ENCODE results near the gene LMF1.

The LMF1 gene

DNA sequence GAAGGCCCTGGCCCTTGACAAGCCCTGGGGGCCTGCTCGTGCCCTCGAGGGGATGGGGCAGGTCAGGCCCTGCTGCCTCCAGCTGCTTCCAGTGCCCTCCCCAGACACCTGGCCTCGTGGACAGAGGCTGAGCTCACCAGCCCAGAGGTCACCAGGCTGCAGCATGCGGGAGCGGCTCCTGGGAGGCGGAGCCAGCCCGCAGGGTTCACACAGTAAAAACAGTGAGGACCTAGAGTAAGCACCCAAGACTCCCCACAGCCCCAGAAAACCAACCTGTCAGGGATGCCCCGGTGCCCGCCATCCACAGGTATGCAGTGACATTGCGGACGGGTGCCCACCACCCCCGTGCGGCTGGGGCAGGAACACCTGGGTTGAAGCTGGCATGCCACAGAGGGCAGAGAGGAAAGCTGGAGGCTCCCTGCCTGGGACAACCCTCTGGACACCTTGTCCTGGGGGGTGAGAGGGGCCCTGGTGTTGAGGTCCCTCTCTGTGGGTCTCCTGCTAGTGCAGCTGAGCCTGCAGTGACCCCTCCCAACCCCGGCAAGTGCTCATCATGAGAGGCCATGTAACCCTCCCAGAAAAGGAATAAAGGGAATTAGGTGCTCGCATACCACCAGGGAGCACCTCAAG lies 62.1 kb downstream of the LMF1 start:
- DNase-seq, result no peak

DNA sequence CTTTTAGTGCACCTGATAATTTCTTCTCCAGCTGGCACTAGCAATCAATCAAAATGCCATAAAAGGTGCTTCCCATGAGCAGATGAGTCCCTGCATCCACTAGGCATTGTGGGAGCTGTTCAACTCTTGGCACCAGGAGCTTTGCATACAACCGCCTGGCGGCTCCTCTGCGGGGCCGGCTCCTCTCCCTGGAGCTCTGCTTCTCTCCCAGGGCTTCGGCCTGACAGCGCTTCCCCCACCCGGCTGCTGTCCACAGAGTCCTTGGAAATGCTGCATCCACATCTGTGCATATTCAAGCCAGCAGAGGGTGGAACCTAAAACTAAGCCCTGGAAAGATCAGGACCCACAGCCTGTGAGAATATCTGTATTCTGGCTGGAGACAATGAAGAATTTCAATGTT lies 62.9 kb downstream of the LMF1 start:
- no peak for DNase-seq

DNA sequence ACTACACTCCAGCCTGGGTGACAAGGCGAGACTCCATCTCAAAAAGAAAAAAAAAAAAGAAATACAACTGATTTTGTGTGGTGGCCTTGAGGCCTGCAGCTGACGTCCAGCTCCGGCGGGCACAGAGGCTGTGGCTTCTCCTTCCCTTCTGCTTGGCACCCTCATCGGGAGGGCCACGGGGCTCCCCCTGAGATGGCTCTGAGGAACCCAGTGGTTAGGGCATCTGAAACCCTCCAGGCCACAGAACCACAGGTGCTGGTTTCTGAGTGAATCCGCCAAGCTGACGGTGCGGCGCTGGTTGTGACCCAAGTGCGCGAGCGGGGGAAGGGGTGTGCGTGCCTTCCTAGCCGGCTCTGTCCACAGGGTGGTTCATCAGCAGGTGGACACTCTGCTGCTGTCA lies 63.4 kb downstream of the LMF1 start:
- no peak for DNase-seq

DNA sequence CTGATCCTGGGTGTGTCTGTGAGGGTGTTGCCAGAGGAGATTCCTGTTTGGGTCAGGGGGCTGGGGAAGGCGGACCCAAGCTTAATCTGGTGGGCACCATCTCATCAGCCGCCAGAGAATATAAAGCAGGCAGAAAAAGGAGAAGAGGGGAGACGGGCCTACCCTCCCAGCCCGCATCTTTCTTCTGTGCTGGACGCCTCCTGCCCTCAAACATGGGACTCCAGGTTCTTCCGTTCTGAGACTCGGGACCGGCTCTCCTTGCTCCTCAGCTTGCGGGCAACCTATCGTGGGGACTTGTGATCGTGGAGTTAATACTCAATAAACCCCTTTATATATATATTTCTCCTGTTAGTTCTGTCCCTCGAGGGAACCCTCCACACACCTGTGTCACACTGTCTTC lies 64.5 kb downstream of the LMF1 start:
- no peak for DNase-seq

DNA sequence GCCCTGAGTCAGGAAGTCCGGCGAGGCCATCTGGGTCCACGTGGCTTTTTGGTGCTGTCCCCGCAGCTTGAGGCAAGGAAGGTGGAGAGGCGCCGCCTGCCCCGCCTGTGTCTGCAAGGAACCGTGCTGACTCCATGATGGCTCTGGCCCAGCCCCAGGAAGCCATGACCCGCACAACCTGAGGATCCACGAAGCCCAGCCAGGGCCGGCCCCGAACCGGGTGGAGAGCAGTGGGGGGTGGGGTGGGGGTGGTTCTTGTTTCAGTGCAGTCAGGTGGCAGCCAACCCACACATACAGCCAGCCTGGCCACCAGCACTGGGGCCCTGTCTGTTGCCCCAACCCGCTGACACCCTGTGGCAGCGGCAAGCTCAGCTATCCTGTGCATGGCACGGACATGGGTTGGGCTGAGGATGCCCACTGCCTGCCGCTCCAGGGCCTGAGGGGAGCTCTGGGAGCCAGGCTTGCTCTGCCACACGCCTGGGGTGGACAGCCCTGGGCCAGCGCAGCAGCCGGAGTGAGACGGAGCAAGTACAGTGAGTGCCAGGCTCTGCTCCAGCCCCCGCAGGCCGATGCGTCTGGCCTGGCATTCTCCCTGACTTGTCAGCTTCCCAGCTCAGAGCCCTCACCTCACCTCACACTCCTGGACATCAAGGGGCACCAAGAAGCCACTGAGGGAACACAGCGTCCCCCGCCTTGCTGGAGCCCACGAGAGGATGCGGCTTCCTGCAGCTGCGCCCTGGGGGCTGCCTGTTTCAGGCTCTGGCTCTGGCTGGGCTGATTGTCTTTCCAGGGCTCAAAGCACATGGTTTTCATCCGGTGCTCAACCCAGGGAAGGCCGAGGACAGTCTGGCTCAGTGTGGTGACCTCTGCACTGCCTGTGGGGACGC lies 68.8 kb downstream of the LMF1 start:
- no peak for DNase-seq

DNA sequence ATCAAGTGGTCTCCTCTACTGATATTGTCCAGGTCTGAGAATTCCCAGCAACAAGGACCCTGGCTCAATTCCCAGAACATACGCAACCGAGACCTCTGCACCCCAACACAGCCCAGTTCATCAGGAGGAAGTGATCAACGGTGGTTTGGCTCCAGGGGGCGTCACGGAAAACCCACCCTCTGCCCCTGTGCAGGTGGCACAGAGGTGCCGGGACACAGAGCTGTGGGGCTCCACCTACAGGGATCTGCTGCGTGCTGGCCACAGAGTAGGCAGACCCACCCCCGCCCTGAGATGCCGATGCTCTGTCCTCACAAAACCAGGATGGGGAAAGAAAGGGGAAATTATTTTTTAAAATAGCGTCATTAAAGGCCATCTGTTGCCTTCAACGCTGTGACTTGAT lies 69.6 kb downstream of the LMF1 start:
- DNase-seq, result no peak

DNA sequence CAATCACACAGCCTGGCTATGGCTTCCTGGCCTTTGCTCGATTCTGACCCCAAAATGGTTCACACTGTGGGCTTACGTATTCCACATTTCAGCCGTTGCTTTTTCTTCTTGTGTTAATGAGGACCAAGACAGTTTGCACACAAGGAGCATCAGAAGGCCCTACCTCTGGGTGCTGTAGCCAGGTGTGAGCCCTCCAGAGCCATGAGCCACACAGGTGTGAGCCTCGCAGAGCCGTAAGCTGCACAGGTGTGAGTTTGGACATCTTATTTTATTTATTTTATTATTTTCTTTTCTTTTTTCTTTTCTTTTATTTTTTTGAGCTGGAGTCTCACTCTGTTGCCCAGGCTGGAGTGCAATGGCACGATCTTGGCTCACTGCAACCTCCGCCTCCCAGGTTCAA lies 70.6 kb downstream of the LMF1 start:
- DNase-seq, result no peak

DNA sequence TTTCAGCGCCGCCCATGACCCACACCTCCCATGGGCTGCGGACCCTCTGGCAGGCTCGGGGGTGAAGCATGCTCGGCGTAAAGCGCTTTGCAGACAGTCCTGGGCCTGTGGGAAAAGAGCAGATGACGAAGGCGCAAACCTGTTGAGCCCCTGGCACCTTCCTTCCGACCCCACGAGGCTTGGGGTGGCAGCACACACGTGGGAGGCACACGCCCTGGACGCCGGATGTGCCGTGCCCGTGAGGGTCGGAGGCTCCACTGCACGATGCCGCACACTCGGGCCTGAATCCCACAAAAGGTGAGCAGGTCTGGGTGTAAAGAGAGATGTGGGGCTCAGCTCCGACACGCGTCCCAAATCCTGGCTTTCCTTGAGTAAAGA lies 71.1 kb downstream of the LMF1 start:
- DNase-seq, result no peak

DNA sequence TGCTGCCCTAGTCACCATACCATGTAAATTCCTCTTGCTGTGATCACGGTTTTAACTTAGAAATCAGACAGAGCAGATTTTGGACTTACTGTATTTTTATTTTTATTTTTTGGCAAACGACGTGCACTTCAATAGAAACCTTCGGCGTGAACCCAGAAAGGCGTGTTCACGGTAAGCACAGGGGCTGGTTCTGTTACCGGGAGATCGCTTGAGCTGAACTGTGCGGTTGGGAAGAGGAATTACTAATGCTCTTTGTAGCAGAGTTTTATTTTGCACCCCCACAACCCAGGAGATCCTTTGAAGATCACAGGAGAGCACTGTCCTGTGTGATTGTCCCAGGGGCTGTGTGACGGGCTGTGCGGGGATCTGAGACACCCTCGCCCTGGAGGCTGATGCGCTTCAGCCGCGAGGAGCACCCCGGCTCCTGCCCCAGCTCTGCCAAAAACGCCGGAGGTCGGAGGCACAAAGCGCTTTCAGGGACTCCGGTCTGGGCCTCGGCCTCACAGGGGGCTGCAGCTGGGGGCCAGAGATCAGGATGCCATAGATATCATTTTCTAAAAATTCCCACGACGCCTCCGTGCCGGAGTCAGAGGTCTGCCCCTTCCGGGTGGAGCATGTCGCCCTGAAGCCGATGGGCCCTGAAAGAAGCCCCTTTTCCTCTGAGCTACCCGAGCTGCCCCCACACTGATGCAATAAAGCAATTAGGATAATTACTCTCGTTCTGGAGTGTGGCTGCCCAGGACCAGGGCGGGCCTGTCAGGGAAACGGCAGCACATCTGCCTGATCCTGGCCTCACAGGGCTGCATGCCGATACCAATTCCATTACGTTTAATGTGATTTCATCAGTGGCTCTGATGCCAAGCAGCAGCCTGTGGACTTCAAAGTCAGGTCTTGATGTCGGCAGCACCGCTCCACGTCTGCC lies 71.8 kb downstream of the LMF1 start:
- no peak for DNase-seq

DNA sequence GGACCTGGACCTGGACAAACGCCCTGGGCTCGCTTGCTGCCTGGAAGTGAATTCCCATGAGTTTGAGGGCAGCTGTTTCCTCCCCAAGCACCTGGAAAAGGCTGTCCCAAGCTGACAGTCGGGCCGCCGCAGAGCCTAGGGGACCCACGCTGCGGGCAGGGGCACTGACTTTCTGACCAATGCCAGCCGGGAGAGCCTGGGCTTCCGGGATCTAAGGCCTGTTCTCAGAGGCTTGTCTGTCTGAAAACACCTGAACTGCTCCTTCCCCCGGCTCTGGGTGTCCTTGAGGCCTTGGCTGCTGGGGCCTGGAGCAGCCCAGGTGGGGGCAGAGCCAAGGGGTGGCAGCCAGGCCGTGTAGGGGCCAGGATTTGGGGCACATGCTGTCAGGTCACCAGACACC lies 72.6 kb downstream of the LMF1 start:
- DNase-seq, result no peak

DNA sequence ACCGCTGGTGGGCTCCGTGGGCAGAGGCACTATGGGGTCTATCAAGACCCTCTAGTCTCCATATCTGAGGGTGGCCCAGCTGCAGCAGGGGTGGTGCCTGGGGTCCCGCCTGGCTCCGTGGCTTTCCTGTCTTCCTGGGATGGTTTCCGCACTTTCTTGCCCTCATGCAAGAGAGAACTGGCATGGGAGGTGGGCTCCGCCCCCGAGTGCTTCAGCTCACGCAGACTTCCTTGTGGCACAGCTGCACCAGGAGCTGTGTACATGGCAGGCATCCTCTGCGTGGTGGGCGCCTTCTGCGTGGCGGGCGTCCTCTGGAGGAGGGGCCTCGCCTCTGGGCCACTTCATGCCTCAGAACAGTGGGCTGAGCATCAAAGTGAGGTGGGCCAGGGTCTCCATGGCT lies 73.1 kb downstream of the LMF1 start:
- no peak for DNase-seq

DNA sequence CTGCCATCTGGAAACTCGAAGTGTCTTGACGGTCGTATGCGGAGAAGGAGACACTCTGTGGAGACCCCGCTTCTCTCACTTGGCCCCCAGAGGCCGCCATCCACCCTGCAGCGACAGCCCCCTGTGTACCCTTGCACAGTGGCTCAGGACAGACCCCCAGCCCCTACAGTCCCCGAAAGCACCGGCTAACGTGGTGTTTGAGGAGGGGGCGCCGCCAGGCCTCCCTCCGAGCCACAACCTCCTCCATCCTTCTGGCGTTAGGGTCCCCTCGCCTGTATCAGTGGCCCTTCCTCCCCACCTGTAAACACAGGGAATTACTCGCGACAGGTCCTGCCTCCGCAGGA lies 73.6 kb downstream of the LMF1 start:
- no peak for DNase-seq

DNA sequence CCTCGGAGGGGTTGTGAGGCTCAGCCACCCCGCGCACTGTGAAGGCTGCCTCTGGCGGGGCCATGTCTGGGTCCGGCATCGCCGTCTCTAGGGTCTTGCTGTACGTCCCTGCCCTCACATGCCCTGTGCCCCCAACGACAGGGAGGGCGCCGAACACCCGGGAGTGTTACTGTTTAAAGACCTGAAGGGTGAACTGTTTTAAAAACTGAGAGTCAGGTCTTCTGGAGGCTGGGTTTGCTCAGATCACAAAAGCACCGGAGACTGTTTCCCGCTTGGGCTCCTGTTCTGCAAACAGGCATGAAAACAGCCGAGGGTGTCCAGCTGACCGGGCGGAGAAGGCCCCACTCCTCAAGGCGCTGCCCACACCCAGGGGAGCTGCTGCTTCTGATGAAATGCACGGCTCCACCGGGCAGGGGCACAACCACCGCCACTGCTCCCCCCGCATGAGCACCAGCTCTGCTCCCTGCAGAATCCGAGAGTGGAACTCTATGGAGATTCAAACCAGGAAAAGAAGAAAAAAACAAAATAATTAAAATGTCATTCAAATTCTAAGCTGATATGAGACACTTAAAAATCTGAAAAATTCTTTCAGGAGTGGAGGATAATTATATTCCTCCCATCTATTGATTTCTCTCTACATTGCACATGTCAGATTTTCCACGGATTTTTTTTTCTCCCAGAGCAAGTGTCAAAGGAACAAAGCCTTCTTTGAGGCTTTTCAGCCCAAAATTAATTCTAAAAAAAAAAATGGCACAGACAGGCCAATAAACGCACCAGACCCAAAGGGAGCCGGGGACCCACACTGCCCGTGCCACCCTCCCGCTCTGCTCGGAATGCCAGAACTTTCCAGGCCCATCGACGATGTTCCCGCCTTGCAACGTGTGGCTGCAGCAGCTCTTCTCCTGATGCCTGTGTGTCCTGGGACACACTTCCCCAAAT lies 74.3 kb downstream of the LMF1 start:
- DNase-seq, result no peak

DNA sequence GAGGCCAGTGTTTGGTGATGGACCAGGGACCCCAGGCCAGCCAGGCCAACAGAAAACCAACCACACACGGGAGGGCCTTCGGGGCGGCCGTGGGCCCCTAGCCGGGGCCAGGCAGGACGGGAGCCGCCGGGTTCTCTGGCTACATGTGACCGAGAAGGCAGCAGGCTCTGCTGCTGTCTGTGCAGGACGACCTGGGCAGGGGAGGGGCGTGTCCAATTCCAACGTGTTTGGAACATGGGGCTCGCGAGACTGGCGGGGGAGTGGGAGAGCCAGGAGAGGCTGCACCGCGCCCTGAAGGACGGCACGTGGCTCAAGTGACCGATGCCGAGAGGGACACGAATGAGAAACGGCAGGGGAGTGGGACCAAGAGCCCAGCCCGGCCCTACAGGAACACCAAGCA lies 75.4 kb downstream of the LMF1 start:
- no peak for DNase-seq

DNA sequence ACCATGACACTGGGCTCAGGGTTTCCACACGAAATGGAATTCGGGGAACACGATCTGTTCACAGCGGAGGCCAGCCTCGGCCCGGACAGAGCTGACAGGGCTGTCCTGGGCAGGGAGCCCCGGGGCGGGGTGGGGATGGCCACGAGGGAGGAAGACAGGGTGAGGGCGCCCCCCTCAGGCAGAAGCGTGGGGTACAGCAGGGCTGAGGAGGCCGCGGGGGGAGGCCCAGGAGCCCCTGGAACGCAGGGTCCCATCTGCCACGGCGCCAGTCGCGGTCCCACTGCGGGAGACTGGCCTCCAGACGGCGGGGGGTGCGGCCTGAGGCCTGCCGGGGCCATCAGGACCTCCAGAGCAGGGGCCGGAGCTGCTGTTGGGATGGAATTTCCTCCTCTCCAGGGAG lies 75.9 kb downstream of the LMF1 start:
- no peak for DNase-seq

DNA sequence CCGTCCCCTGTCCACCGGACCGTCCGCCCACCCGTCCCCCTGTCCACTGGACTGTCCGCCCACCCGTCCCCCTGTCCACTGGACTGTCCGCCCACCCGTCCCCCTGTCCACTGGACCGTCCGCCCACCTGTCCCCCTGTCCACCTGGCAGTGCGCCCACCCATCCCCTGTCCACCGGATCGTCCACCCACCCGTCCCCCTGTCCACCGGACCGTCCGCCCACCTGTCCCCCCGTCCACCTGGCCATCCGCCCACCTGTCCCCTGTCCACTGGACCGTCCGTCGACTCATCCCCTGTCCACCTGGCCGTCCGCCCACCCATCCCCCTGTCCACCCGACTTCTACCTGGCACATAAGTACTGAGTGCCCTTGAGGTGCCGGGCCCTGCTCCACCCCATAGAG lies 76.6 kb downstream of the LMF1 start:
- DNase-seq, result no peak

DNA sequence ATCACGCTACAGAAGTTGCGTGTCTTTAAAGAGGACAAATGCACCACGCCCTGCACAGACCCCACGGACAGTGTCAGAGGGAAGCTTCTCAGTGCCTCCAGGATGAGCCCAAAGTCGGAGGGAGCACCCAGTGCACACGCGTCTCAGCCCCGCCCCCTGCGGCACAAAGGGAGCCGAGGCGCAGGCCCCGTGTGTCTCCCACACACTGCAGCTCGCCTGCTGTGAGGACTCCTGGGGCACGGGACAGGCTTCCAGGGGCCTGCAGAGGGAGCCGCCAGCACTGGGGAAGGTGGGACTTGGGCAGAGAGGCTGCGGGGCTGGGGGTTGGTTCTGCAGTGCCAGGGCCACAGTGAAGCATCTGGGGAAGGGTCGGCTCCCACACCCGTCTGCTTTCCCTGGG lies 77.4 kb downstream of the LMF1 start:
- no peak for DNase-seq

DNA sequence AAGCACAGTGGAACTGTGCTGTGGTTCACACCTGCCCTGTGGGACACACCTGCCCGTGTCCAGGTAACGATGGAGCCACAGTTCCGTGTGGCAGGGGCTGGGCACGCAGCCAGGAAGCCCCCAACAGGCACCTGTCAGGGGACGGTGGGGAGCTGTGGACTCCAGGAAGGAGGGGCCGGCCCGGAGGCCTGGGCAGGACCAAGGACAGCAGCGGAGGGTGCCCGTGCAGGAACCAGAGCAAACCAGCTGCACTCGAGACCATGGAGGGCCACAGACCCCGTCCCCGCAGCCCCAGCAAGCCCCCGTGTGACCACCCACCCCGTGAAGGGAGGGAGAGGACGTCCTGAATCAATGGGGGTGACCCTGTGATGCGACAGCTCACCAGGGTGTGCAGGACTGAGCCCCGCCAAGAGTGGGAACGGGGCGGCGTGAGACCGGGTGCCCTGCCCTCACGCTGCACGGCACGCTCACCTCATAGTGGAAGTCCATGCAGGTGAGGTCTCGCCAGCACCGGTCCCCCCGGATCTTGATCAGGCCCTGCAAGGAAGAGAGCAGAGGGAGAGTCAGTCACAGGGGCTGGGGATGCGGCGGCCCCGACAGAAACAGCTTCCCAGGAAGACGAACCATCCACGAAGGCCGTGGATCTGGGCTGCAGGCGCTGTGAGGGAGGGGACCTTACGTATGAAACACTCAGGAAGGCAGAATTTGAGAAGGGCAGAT lies 78.1 kb downstream of the LMF1 start:
- DNase-seq, result no peak

DNA sequence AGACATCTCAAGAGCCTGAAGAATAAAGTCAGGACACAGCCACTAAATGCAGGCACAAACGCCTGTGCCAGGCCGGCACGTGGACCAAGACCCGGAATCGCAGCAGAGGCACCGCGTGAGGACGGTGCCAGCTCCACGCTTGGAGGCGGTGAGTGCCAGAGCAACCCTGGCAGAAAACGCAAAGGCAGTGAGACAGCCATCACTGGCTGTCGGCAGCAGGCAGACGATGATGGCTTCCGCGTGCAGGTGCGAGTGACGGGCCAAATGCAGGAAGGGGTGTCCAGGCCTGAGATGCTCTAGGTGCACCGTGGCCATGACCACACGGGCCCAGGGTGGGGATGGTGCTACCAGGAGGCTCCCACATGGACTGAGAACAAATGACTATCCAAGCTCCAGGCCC lies 78.8 kb downstream of the LMF1 start:
- no peak for DNase-seq

DNA sequence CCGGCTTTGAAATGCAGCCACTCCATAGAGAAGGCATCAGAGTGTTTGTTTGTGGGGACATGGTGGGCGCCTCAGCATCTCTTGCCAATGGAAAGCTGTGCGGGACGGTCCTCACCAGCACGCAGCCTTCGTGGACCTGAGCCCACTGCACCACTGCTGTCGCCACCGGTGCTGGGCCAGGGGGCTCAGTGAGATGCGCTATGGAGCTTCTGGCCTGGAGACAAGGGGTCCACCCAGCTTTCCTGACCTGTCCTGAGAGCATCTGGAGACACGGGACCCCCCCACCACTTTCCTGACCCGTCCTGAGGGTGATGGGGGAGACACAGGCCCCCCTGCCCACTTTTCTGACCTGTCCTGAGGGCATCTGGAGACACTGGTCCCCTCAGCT lies 79.4 kb downstream of the LMF1 start:
- no peak for DNase-seq

DNA sequence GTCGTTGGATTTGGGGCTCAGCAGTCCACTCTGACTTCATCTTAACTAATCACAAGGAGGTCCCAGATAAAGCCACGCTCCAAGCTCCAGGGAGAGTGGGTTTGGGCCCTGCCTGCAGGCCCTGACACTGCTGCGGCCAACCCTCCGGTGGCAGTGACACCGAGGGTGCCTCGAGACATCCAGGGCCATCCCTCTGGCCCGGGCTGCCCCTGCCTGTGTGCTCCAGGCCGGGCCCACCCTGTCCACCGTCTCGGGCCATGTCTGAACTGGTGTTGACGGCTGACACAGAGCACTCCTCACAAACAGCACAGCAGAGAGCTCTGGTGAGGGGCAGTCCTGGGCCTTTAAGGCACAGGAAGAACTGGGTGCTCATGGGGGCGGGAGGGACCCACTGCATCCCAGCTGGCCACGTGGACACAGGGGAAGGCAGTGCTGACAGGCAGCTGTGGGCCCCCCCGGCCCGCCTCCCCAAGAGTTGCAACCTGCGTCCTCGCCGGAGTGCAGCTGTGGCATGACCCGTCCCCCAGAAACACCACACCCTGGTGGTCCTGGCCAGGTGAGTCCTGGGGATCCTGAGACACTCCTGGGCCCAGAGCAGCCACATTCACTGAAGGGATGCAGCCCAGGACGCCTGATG lies 80.0 kb downstream of the LMF1 start:
- no peak for DNase-seq

DNA sequence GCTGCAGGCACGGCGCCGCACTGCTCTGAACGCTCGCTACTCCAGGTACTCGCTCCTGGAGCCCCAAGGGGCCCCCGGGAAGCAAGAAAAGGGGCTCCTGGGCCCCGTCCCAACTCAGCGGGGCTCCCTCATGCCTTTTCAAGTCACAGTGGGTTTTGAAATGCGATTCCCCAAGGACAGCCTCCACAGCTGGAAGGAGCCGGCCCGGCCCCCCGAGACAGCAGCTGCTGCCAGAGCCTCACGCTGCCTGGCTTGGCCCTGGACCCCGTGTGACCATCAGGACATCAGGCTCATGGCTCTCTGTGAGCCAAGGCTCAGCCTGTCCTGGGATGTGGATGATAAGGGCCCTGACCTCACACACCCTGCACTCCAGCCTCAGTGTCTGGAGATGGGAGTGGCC lies 80.6 kb downstream of the LMF1 start:
- no peak for DNase-seq

All from fibroblast of skin of right biceps (primary cell).